ENCODE results near the gene CRABP2. TPM values are rescaled to one million over a fixed set of nuclear protein-coding genes. Genes with fewer than 3 reads are reported as not detected.

CRABP2 gene
- total and polyA plus RNA-seq, 2 donors (not counting 3 experiments of a cell fraction or from before 2014, with no cell fraction given), result 0.32 to 1.0 TPM

DNA sequence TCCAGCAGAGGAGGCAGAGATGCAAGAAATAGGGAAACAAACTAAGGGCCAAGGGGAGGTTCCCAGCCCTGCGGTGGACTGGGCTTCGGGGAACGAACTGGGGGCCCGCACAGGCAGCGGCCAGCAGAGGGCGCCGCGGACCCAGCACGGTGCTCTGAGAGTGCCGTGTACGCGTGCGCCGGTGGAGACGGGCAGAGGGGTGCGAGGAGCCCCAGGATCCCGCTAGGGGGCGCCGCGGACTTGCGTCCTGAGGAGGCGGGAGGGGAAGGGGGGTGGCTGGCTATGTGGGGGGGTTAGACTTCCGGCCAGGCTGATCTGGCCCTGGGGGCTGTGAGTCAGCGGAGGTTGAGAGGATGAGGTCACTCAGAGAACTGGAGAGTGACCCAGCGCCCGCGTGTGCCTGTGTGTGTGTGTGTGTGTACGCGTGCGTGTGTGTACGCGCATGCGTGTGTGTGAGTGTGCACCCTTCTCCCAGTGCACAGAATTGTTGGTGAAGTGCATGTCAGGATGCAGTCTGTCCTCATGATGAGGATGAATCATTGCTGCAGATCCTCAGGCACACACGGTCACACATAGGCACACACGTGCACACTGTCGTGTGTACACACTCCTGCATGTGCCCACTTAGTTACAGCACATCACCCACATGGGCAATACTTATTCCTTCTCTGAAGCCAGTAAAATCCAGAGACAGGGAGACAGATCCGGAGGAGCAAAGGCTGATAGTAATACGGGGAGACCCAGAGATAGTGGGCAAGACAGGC is 45.2 kb downstream of the CRABP2 start:
- dilution Hi-C loops (cut with MboI; ENCODE audit: extremely low pct_ligation_motif_present, low sequenced_read_pairs), result no loop called here
- CTCF ChIA-PET, result interaction anchor here (1.0 to 8.7 kb wide), 9 partner anchors 10 to 268 kb away, joined by 3 to 237 read pairs (median 7); partner anchors contain the start of genes HAPLN2 and NES
- peak; percentile 90 for FAIRE-seq

More for the DNA sequence above, 45.2 kb downstream of the CRABP2 start:
- TSS peak; percentile 50 for BruUV-seq (replicated peaks)
- no peaks in the 10 kb centered on the region for H3K79me2 ChIP-seq (ENCODE audit: control insufficient read depth, insufficient read depth, low read length)
- peak overlapping the region; percentile 72 for H3K4me2 ChIP-seq (ENCODE audit: insufficient read depth, low read length)
- TF ChIP-seq FOS (IDR thresholded peaks at IDR 0.05; ENCODE audit: borderline replicate concordance, insufficient read depth, low read length) (peak; percentile 97), POLR2A (IDR thresholded peaks at IDR 0.05; ENCODE audit: low read depth, low read length) (peak; percentile 83), POLR2AphosphoS5 (IDR thresholded peaks at IDR 0.05; ENCODE audit: insufficient read depth, low read depth, low read length) (peak; percentile 97), JUN (IDR thresholded peaks at IDR 0.05; ENCODE audit: borderline replicate concordance, insufficient read depth, insufficient read length, low read depth) (peak; percentile 88), MYC (IDR thresholded peaks at IDR 0.05; ENCODE audit: low read depth, low read length) (peak; percentile 73), GATA2 (IDR thresholded peaks at IDR 0.05; ENCODE audit: insufficient read depth, insufficient read length, low read depth, low read length) (no peak), EZH2 (IDR thresholded peaks at IDR 0.05; ENCODE audit: borderline replicate concordance, low read depth, low read length, severe bottlenecking) (no peak)
- TF ChIP-seq, protein P1, sequence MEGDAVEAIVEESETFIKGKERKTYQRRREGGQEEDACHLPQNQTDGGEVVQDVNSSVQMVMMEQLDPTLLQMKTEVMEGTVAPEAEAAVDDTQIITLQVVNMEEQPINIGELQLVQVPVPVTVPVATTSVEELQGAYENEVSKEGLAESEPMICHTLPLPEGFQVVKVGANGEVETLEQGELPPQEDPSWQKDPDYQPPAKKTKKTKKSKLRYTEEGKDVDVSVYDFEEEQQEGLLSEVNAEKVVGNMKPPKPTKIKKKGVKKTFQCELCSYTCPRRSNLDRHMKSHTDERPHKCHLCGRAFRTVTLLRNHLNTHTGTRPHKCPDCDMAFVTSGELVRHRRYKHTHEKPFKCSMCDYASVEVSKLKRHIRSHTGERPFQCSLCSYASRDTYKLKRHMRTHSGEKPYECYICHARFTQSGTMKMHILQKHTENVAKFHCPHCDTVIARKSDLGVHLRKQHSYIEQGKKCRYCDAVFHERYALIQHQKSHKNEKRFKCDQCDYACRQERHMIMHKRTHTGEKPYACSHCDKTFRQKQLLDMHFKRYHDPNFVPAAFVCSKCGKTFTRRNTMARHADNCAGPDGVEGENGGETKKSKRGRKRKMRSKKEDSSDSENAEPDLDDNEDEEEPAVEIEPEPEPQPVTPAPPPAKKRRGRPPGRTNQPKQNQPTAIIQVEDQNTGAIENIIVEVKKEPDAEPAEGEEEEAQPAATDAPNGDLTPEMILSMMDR (IDR thresholded peaks at IDR 0.05; ENCODE audit: extremely low read depth in 1 of 2, insufficient read depth in 1 of 2, low read depth in 1 of 2, low read length in 2 of 2), result peak; percentile 100
- TF ChIP-seq, protein P2, sequence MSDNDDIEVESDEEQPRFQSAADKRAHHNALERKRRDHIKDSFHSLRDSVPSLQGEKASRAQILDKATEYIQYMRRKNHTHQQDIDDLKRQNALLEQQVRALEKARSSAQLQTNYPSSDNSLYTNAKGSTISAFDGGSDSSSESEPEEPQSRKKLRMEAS (IDR thresholded peaks at IDR 0.05; ENCODE audit: insufficient read depth, insufficient read length), result no peak
- peak overlapping the region; percentile 76 for H3K9ac ChIP-seq (replicated peaks; ENCODE audit: extremely low read depth, insufficient read depth, low read length)
- no peaks in the 10 kb centered on the region for H4K20me1 ChIP-seq (replicated peaks; ENCODE audit: control insufficient read depth, extremely low read depth, insufficient read depth, low read length)
- no peaks in the 10 kb centered on the region for H3K36me3 ChIP-seq (ENCODE audit: control insufficient read depth in 2 of 2, extremely low read depth in 1 of 2, insufficient read depth in 2 of 2, low read length in 2 of 2)
- H2AFZ ChIP-seq (ENCODE audit: low read depth, low read length), result peak overlapping the region; percentile 22
- peak overlapping the region; percentile 85 for H3K27ac ChIP-seq (ENCODE audit: insufficient read depth, low read depth, low read length)
- DNase-seq (ENCODE audit: low read depth, low spot score), result peak; percentile 96
- peaks cover 3 to 9% of the 10 kb centered on the region in 2 experiments for H3K27me3 ChIP-seq (ENCODE audit: control insufficient read depth in 2 of 2, insufficient read depth in 2 of 2, low read length in 2 of 2)
- peak overlapping the region in 1 of 3 experiments; percentile 59 for H3K4me3 ChIP-seq (replicated peaks in 1 of 3; ENCODE audit: insufficient read depth in 1 of 3, low read depth in 1 of 3, low read length in 3 of 3)
- H3K4me1 ChIP-seq (ENCODE audit: control insufficient read depth, extremely low read depth, insufficient read depth, low read length), result peaks cover 66% of the 10 kb centered on the region
- H3K9me1 ChIP-seq (replicated peaks; ENCODE audit: control insufficient read depth, extremely low read depth, insufficient read depth, low read length), result no peaks in the 10 kb centered on the region
- POLR2A ChIA-PET, result interaction anchor here (4.5 kb wide), 1 partner anchor 16 kb away, joined by 32 read pairs; the partner anchor contains the start of gene NES
- no peaks in the 10 kb centered on the region for H3K9me3 ChIP-seq (replicated peaks; ENCODE audit: control insufficient read depth, insufficient read depth, low read length)
- intact Hi-C loops (cut with micrococcal nuclease), result loop anchor here (1.0 to 2.0 kb wide), 5 partner anchors 18 to 237 kb away; no protein-coding TSS in a partner anchor

Measured in endothelial cell of umbilical vein (primary cell).